ENCODE results near the gene PARP12. TPM values are rescaled to one million over a fixed set of nuclear protein-coding genes. Genes with fewer than 3 reads are reported as not detected.

The PARP12 gene
- total RNA-seq, 3 donors from 2014 or later (not counting 1 experiment from before 2014, with no cell fraction given), result 116 to 151 (median 130) TPM

DNA sequence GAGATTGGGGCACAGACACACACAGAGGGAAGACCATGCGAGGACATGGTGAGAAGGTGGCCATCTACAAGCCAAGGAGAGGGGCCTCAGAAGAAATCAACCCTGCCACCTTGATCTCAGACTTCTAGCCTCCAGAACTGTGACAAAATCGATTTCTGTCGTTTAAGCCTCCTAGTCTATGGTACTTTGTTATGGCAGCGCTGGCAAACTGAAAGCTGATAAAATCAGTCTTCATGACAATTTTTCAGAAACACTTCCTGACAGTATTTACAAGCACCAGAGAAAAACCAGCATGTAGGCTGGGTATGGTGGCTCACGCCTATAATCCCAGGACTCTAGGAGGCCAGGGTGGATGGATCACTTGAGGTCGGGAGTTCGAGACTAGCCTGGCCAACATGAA, 4.2 kb downstream of the PARP12 start:
- H3K9me3 ChIP-seq (ENCODE audit: control insufficient read depth, insufficient read depth, low read length), result no peaks in the 10 kb centered on the region
- ATAC-seq, result no peak
- peaks cover 18% of the 10 kb centered on the region for H3K36me3 ChIP-seq (ENCODE audit: control insufficient read depth, insufficient read depth, low read length)
- peaks cover 42% of the 10 kb centered on the region for H3K4me1 ChIP-seq (ENCODE audit: control insufficient read depth, insufficient read depth, low read length)
- Mint-ChIP-seq H3K36me3 (peaks cover 7% of the 10 kb centered on the region), H3K27ac (peak overlapping the region; percentile 78 to 80), H3K4me3 (no peak overlapping the region), H3K27me3 (ENCODE audit: low read depth in 2 of 2) (no peaks in the 10 kb centered on the region), H3K9me3 (no peaks in the 10 kb centered on the region), H3K4me1 (peaks cover 54 to 68% of the 10 kb centered on the region in 2 donors)
- 62% methylated on average over 7 of the region's 7 CpGs for WGBS (ENCODE audit: insufficient coverage)
- intact Hi-C loops (cut with micrococcal nuclease), result no loop called here
- TF ChIP-seq, protein P1, sequence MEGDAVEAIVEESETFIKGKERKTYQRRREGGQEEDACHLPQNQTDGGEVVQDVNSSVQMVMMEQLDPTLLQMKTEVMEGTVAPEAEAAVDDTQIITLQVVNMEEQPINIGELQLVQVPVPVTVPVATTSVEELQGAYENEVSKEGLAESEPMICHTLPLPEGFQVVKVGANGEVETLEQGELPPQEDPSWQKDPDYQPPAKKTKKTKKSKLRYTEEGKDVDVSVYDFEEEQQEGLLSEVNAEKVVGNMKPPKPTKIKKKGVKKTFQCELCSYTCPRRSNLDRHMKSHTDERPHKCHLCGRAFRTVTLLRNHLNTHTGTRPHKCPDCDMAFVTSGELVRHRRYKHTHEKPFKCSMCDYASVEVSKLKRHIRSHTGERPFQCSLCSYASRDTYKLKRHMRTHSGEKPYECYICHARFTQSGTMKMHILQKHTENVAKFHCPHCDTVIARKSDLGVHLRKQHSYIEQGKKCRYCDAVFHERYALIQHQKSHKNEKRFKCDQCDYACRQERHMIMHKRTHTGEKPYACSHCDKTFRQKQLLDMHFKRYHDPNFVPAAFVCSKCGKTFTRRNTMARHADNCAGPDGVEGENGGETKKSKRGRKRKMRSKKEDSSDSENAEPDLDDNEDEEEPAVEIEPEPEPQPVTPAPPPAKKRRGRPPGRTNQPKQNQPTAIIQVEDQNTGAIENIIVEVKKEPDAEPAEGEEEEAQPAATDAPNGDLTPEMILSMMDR (IDR thresholded peaks at IDR 0.05), result no peak
- no peaks in the 10 kb centered on the region for H3K27me3 ChIP-seq (ENCODE audit: control insufficient read depth, insufficient read depth, low read length)
- no peak overlapping the region for H3K27ac ChIP-seq (ENCODE audit: low read length)
- no peak for DNase-seq
- no peak overlapping the region for H3K4me3 ChIP-seq (ENCODE audit: low read length)

DNA sequence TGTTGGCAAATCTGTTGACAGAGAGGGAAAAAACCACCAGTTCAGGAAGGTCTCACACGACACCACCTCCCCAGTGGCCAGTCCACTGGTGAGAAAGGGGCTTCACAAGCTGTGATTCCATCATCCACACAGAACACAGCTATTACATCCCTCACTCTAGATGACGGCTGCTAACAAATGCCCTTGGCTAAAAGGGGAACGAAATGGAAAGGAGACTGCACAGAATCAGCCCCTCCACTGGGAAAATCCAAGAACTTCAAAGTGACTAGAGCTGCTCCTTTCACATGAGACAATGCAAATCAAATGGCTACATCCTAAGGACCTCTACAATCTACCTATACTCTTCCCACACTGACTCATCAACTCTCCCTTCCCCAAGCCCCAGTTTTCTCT, 5.6 kb downstream of the PARP12 start:
- DNase-seq, result no peak
- peaks cover 37% of the 10 kb centered on the region for H3K4me1 ChIP-seq (ENCODE audit: control insufficient read depth, insufficient read depth, low read length)
- 100% methylated on average over 3 of the region's 3 CpGs for WGBS (ENCODE audit: insufficient coverage)
- Mint-ChIP-seq H3K9me3 (no peaks in the 10 kb centered on the region), H3K36me3 (peaks cover 12% of the 10 kb centered on the region), H3K27me3 (ENCODE audit: low read depth in 2 of 2) (no peaks in the 10 kb centered on the region), H3K4me3 (no peak overlapping the region), H3K4me1 (peaks cover 59 to 68% of the 10 kb centered on the region in 2 donors), H3K27ac (no peak overlapping the region)
- intact Hi-C loops (cut with micrococcal nuclease), result no loop called here
- no peaks in the 10 kb centered on the region for H3K27me3 ChIP-seq (ENCODE audit: control insufficient read depth, insufficient read depth, low read length)
- TF ChIP-seq, protein P1 (IDR thresholded peaks at IDR 0.05), result no peak
- no peak for ATAC-seq
- no peak overlapping the region for H3K27ac ChIP-seq (ENCODE audit: low read length)
- H3K4me3 ChIP-seq (ENCODE audit: low read length), result no peak overlapping the region
- H3K36me3 ChIP-seq (ENCODE audit: control insufficient read depth, insufficient read depth, low read length), result peaks cover 28% of the 10 kb centered on the region
- no peaks in the 10 kb centered on the region for H3K9me3 ChIP-seq (ENCODE audit: control insufficient read depth, insufficient read depth, low read length)

DNA sequence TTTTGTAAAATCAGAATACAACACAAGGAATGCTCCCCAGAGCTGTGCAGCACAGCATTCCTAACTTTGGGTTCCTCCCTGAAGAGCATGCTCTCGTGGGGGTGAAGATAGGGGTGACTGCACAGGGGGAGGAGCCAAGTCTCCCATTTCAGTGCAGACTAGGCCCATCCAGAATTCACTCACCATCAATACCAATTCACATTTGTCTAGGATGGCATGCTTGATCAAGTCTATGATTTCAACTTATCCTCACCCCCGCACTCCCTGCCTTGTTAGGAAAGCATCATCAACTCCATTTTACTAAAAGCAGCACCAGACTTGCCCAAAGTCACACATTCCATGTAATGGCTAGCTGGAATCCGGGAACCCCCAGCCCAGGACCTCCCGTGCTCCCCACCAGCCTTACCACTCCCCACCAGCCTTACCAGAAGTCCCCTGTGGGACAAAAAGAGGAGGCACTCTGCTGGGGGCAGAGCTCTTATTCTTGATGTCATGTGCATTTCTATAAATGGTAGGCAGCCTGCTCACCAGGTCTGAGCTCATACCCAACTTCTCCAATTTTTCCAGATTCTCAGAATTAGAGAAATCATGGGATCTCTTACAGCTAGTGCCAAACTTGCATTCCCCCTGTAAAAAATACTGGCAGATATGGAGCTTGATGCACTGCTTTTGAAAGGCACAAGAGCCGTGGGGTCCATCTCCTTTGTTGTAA, 6.2 kb downstream of the PARP12 start:
- H3K36me3 ChIP-seq (ENCODE audit: control insufficient read depth, insufficient read depth, low read length), result peaks cover 31% of the 10 kb centered on the region
- Mint-ChIP-seq H3K27ac (peak overlapping the region; percentile 29 to 79), H3K4me1 (peaks cover 58 to 63% of the 10 kb centered on the region in 2 donors), H3K27me3 (ENCODE audit: low read depth in 2 of 2) (no peaks in the 10 kb centered on the region), H3K9me3 (no peaks in the 10 kb centered on the region), H3K36me3 (peaks cover 16% of the 10 kb centered on the region), H3K4me3 (no peak overlapping the region)
- peaks cover 31% of the 10 kb centered on the region for H3K4me1 ChIP-seq (ENCODE audit: control insufficient read depth, insufficient read depth, low read length)
- H3K27me3 ChIP-seq (ENCODE audit: control insufficient read depth, insufficient read depth, low read length), result no peaks in the 10 kb centered on the region
- H3K27ac ChIP-seq (ENCODE audit: low read length), result no peak overlapping the region
- ATAC-seq (no peak), DNase-seq (no peak)
- H3K9me3 ChIP-seq (ENCODE audit: control insufficient read depth, insufficient read depth, low read length), result no peaks in the 10 kb centered on the region
- WGBS (ENCODE audit: insufficient coverage), result 97% methylated on average over 4 of the region's 5 CpGs
- intact Hi-C loops (cut with micrococcal nuclease), result no loop called here
- no peak overlapping the region for H3K4me3 ChIP-seq (ENCODE audit: low read length)
- TF ChIP-seq, protein P1 (IDR thresholded peaks at IDR 0.05), result no peak

DNA sequence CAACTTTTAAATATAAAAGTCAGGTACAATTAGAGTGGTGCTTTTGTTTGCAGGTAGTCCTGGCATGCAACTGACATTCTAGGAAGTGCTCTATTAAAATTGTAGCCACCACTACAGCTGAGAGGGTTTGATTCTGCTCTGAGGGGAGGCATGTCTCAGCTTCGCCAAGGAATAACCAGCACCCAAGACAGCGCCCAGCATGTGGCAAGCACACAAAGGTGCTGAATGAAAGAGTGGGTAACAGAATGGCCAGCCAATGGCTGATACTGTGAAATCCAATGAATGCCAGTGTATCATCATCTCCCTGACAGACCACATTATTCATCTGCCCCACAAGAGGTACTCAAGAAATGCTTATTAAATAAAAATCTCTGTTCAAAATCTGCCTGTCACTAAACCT, 6.9 kb downstream of the PARP12 start:
- Histone ChIP-seq H3K27me3 (ENCODE audit: control insufficient read depth, insufficient read depth, low read length) (no peaks in the 10 kb centered on the region), H3K9me3 (ENCODE audit: control insufficient read depth, insufficient read depth, low read length) (no peaks in the 10 kb centered on the region), H3K4me3 (ENCODE audit: low read length) (no peak overlapping the region), H3K27ac (ENCODE audit: low read length) (no peak overlapping the region), H3K36me3 (ENCODE audit: control insufficient read depth, insufficient read depth, low read length) (peaks cover 31% of the 10 kb centered on the region), H3K4me1 (ENCODE audit: control insufficient read depth, insufficient read depth, low read length) (peaks cover 24% of the 10 kb centered on the region)
- intact Hi-C loops (cut with micrococcal nuclease), result no loop called here
- H3K4me3 Mint-ChIP-seq, result no peak overlapping the region
- H3K27me3 Mint-ChIP-seq (ENCODE audit: low read depth in 2 of 2), result no peaks in the 10 kb centered on the region
- peaks cover 16% of the 10 kb centered on the region for H3K36me3 Mint-ChIP-seq
- no peaks in the 10 kb centered on the region for H3K9me3 Mint-ChIP-seq
- peak overlapping the region; percentile 29 to 79 for H3K27ac Mint-ChIP-seq
- ATAC-seq (no peak), DNase-seq (no peak)
- TF ChIP-seq, protein P1 (IDR thresholded peaks at IDR 0.05), result no peak
- H3K4me1 Mint-ChIP-seq, result peaks cover 50 to 55% of the 10 kb centered on the region in 2 donors
- WGBS (ENCODE audit: insufficient coverage), result 93% methylated on average over 2 of the region's 2 CpGs

All from natural killer cell (primary cell).